Measurements from ENCODE around the gene FTMT.

FTMT gene

GRCh38 chr5:121885630-121886029 is 33.9 kb downstream of the FTMT start:
- no peak overlapping the region for H3K14ac ChIP-seq (ENCODE audit: low read length)
- H4K91ac ChIP-seq (ENCODE audit: low read depth, low read length, poor library complexity): no peak overlapping the region
- no peaks in the 10 kb centered on the region for H3K4me1 ChIP-seq (ENCODE audit: control insufficient read depth in 2 of 2, insufficient read depth in 1 of 2, low read depth in 1 of 2, low read length in 2 of 2)
- H3K9me3 ChIP-seq (replicated peaks in 1 of 2; ENCODE audit: control insufficient read depth in 2 of 2, insufficient read depth in 1 of 2, low read depth in 1 of 2, low read length in 2 of 2): no peaks in the 10 kb centered on the region
- H2AK5ac ChIP-seq (ENCODE audit: low read depth, low read length): no peak overlapping the region
- no peaks in the 10 kb centered on the region for H3K79me1 ChIP-seq (ENCODE audit: low read depth, low read length)
- no peak overlapping the region for H3K4ac ChIP-seq (ENCODE audit: low read length)
- no peak overlapping the region for H3K4me3 ChIP-seq (ENCODE audit: low read length in 2 of 2)
- H3K36me3 ChIP-seq (replicated peaks in 1 of 2; ENCODE audit: control insufficient read depth in 2 of 2, insufficient read depth in 2 of 2, low read length in 2 of 2): no peaks in the 10 kb centered on the region
- H3K27ac ChIP-seq (replicated peaks; ENCODE audit: low read length): no peak overlapping the region
- no peak overlapping the region for H3K18ac ChIP-seq (ENCODE audit: low read length)
- no peak overlapping the region for H2BK15ac ChIP-seq (ENCODE audit: low read length)
- DNase-seq (ENCODE audit: low spot score): no peak
- no peaks in the 10 kb centered on the region for H3K27me3 ChIP-seq (ENCODE audit: control insufficient read depth in 3 of 3, insufficient read depth in 3 of 3, low read depth in 1 of 3, low read length in 3 of 3)
- H3K9ac ChIP-seq (ENCODE audit: low read depth, low read length, poor library complexity): no peak overlapping the region
- H3K23ac ChIP-seq (ENCODE audit: low read depth, low read length, poor library complexity): no peak overlapping the region
- H2BK12ac ChIP-seq (ENCODE audit: low read length): no peak overlapping the region
- no peak overlapping the region for H2BK5ac ChIP-seq (ENCODE audit: low read length)
- no peak overlapping the region for H2AFZ ChIP-seq (ENCODE audit: low read length)
- H2BK120ac ChIP-seq (ENCODE audit: low read depth, low read length): no peak overlapping the region
- no peak overlapping the region for H3K4me2 ChIP-seq (ENCODE audit: insufficient read depth, low read length, poor library complexity, severe bottlenecking)
- no CpG with 5 or more reads among the region's 2 CpGs for WGBS, 2 donors (ENCODE audit: extremely low coverage in 2 of 2, insufficient read length in 2 of 2, insufficient replicate concordance in 1 of 2)
- H4K8ac ChIP-seq (ENCODE audit: low read depth, low read length): no peak overlapping the region

GRCh38 chr5:121887727-121888126 is 36.0 kb downstream of the FTMT start:
- H2AK5ac ChIP-seq (ENCODE audit: low read depth, low read length): no peak overlapping the region
- no peak overlapping the region for H4K8ac ChIP-seq (ENCODE audit: low read depth, low read length)
- H3K27me3 ChIP-seq (ENCODE audit: control insufficient read depth in 3 of 3, insufficient read depth in 3 of 3, low read depth in 1 of 3, low read length in 3 of 3): no peaks in the 10 kb centered on the region
- H3K36me3 ChIP-seq (replicated peaks in 1 of 2; ENCODE audit: control insufficient read depth in 2 of 2, insufficient read depth in 2 of 2, low read length in 2 of 2): no peaks in the 10 kb centered on the region
- H3K9ac ChIP-seq (ENCODE audit: low read depth, low read length, poor library complexity): no peak overlapping the region
- H2BK120ac ChIP-seq (ENCODE audit: low read depth, low read length): no peak overlapping the region
- no peak overlapping the region for H3K4ac ChIP-seq (ENCODE audit: low read length)
- H2BK15ac ChIP-seq (ENCODE audit: low read length): no peak overlapping the region
- no peak overlapping the region for H2AFZ ChIP-seq (ENCODE audit: low read length)
- H2BK12ac ChIP-seq (ENCODE audit: low read length): no peak overlapping the region
- H3K9me3 ChIP-seq (replicated peaks in 1 of 2; ENCODE audit: control insufficient read depth in 2 of 2, insufficient read depth in 1 of 2, low read depth in 1 of 2, low read length in 2 of 2): no peaks in the 10 kb centered on the region
- DNase-seq (ENCODE audit: low spot score): no peak
- no peak overlapping the region for H2BK5ac ChIP-seq (ENCODE audit: low read length)
- H3K79me1 ChIP-seq (ENCODE audit: low read depth, low read length): no peaks in the 10 kb centered on the region
- H3K18ac ChIP-seq (ENCODE audit: low read length): no peak overlapping the region
- no peak overlapping the region for H3K27ac ChIP-seq (replicated peaks; ENCODE audit: low read length)
- H3K14ac ChIP-seq (ENCODE audit: low read length): no peak overlapping the region
- H4K91ac ChIP-seq (ENCODE audit: low read depth, low read length, poor library complexity): no peak overlapping the region
- no peak overlapping the region for H3K4me2 ChIP-seq (ENCODE audit: insufficient read depth, low read length, poor library complexity, severe bottlenecking)
- H3K4me3 ChIP-seq (ENCODE audit: low read length in 2 of 2): no peak overlapping the region
- H3K23ac ChIP-seq (ENCODE audit: low read depth, low read length, poor library complexity): no peak overlapping the region
- H3K4me1 ChIP-seq (ENCODE audit: control insufficient read depth in 2 of 2, insufficient read depth in 1 of 2, low read depth in 1 of 2, low read length in 2 of 2): no peaks in the 10 kb centered on the region

DNA sequence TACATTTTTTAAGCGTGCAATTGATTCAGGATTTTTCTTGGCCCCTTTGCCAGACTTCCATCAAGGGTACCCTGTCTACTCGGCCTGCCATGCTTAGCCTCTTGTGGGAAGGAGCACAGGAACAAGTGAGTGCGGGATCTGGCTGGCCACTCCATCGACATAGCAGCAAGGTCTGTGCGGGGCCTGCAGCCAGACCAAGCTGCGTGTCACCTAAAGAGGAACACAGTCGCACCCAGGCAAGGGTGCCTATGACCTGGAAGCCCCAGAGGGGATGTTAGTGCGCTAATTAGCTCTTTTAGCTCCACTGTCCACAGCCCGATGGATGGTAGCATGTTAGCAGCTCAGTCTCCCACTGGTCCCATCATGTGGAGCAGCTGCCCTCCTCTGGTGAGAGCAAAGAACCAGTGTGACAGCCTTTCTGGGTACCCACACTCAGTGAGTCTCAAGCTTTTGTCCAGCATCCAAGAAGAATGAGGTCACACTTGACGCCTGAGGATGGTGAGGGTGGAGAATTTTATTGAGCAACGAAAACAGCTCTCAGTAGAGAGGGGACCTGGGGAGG is 38.7 kb downstream of the FTMT start:
- Histone ChIP-seq H2BK5ac (ENCODE audit: low read length) (no peak overlapping the region), H3K4ac (ENCODE audit: low read length) (no peak overlapping the region), H3K4me2 (ENCODE audit: insufficient read depth, low read length, poor library complexity, severe bottlenecking) (no peak overlapping the region), H3K9me3 (replicated peaks in 1 of 2; ENCODE audit: control insufficient read depth in 2 of 2, insufficient read depth in 1 of 2, low read depth in 1 of 2, low read length in 2 of 2) (no peaks in the 10 kb centered on the region), H2BK12ac (ENCODE audit: low read length) (no peak overlapping the region), H3K4me3 (ENCODE audit: low read length in 2 of 2) (no peak overlapping the region), H3K23ac (ENCODE audit: low read depth, low read length, poor library complexity) (no peak overlapping the region), H3K9ac (ENCODE audit: low read depth, low read length, poor library complexity) (no peak overlapping the region), H4K91ac (ENCODE audit: low read depth, low read length, poor library complexity) (no peak overlapping the region), H2BK120ac (ENCODE audit: low read depth, low read length) (no peak overlapping the region), H4K8ac (ENCODE audit: low read depth, low read length) (no peak overlapping the region), H3K18ac (ENCODE audit: low read length) (no peak overlapping the region), H3K4me1 (ENCODE audit: control insufficient read depth in 2 of 2, insufficient read depth in 1 of 2, low read depth in 1 of 2, low read length in 2 of 2) (no peaks in the 10 kb centered on the region), H2AK5ac (ENCODE audit: low read depth, low read length) (no peak overlapping the region), H3K79me1 (ENCODE audit: low read depth, low read length) (no peaks in the 10 kb centered on the region), H3K36me3 (replicated peaks in 1 of 2; ENCODE audit: control insufficient read depth in 2 of 2, insufficient read depth in 2 of 2, low read length in 2 of 2) (no peaks in the 10 kb centered on the region), H3K14ac (ENCODE audit: low read length) (no peak overlapping the region), H3K27ac (replicated peaks; ENCODE audit: low read length) (no peak overlapping the region), H2BK15ac (ENCODE audit: low read length) (no peak overlapping the region), H2AFZ (ENCODE audit: low read length) (no peak overlapping the region), H3K27me3 (ENCODE audit: control insufficient read depth in 3 of 3, insufficient read depth in 3 of 3, low read depth in 1 of 3, low read length in 3 of 3) (no peaks in the 10 kb centered on the region)
- no CpG with 5 or more reads among the region's 11 CpGs for WGBS, 2 donors (ENCODE audit: extremely low coverage in 2 of 2, insufficient read length in 2 of 2, insufficient replicate concordance in 1 of 2)
- no peak for DNase-seq (ENCODE audit: low spot score)

- Histone ChIP-seq H3K18ac (ENCODE audit: low read length) (no peak overlapping the region), H3K23ac (ENCODE audit: low read depth, low read length, poor library complexity) (no peak overlapping the region), H3K9me3 (replicated peaks in 1 of 2; ENCODE audit: control insufficient read depth in 2 of 2, insufficient read depth in 1 of 2, low read depth in 1 of 2, low read length in 2 of 2) (no peaks in the 10 kb centered on the region), H3K79me1 (ENCODE audit: low read depth, low read length) (no peaks in the 10 kb centered on the region), H3K4ac (ENCODE audit: low read length) (no peak overlapping the region), H3K27me3 (ENCODE audit: control insufficient read depth in 3 of 3, insufficient read depth in 3 of 3, low read depth in 1 of 3, low read length in 3 of 3) (no peaks in the 10 kb centered on the region), H3K4me3 (ENCODE audit: low read length in 2 of 2) (no peak overlapping the region), H2BK12ac (ENCODE audit: low read length) (no peak overlapping the region), H3K4me1 (ENCODE audit: control insufficient read depth in 2 of 2, insufficient read depth in 1 of 2, low read depth in 1 of 2, low read length in 2 of 2) (no peaks in the 10 kb centered on the region), H2BK15ac (ENCODE audit: low read length) (no peak overlapping the region), H3K36me3 (replicated peaks in 1 of 2; ENCODE audit: control insufficient read depth in 2 of 2, insufficient read depth in 2 of 2, low read length in 2 of 2) (no peaks in the 10 kb centered on the region), H3K14ac (ENCODE audit: low read length) (no peak overlapping the region), H2AK5ac (ENCODE audit: low read depth, low read length) (no peak overlapping the region), H2AFZ (ENCODE audit: low read length) (no peak overlapping the region), H2BK120ac (ENCODE audit: low read depth, low read length) (no peak overlapping the region), H3K27ac (replicated peaks; ENCODE audit: low read length) (no peak overlapping the region), H2BK5ac (ENCODE audit: low read length) (no peak overlapping the region), H4K8ac (ENCODE audit: low read depth, low read length) (no peak overlapping the region), H3K4me2 (ENCODE audit: insufficient read depth, low read length, poor library complexity, severe bottlenecking) (no peak overlapping the region), H4K91ac (ENCODE audit: low read depth, low read length, poor library complexity) (no peak overlapping the region), H3K9ac (ENCODE audit: low read depth, low read length, poor library complexity) (no peak overlapping the region)
- no CpG with 5 or more reads among the region's 5 CpGs for WGBS, 2 donors (ENCODE audit: extremely low coverage in 2 of 2, insufficient read length in 2 of 2, insufficient replicate concordance in 1 of 2)
- no peak for DNase-seq (ENCODE audit: low spot score)
Observed at GRCh38 chr5:121897341-121897740, 45.7 kb downstream of the FTMT start.

Measured in neuronal stem cell (in vitro differentiated cells).